GM12864 (cell line): Measurements from ENCODE around the gene CCDC183.
"Not testable (repeated sequence)": the region's sequence is repeated elsewhere in the genome, so short reads cannot be mapped to it uniquely, and the experiment has no call there.

Experiments used
- DNase-seq: peaks from one replicate; pipeline ENCODE4 v3.0.0-alpha.2; 2011; ENCODE audit warnings: low read depth
- H3K4me3 ChIP-seq: 2 replicates; pipeline ENCODE4 v1.5.1; 2011; ENCODE audit warnings: mild to moderate bottlenecking, low read depth, low read length, control low read depth
- CTCF ChIP-seq: IDR thresholded peaks from 2 replicates; pipeline ENCODE4 v1.5.1; 2011; ENCODE audit warnings: low read depth, mild to moderate bottlenecking, moderate library complexity, low read length, control low read depth, inconsistent platforms; ENCODE audit errors: missing control alignments

CCDC183 gene

GRCh38 chr9:136835162-136835931 is 39.2 kb downstream of the CCDC183 start:
- TF ChIP-seq CTCF: no peak
- no peak for DNase-seq
- H3K4me3 ChIP-seq: no peak overlapping the region

- H3K4me3 ChIP-seq: no peak overlapping the region
- no peak for TF ChIP-seq CTCF
- no peak for DNase-seq
Observed at GRCh38 chr9:136835932-136836904, 40.1 kb downstream of the CCDC183 start.

- no peak for TF ChIP-seq CTCF
- H3K4me3 ChIP-seq: no peak overlapping the region
- no peak for DNase-seq
Observed at GRCh38 chr9:136837146-136837855, 41.2 kb downstream of the CCDC183 start.

- not testable (repeated sequence) for H3K4me3 ChIP-seq, DNase-seq
Observed at GRCh38 chr9:136837856-136838277, 41.7 kb downstream of the CCDC183 start.

- no peak for DNase-seq
- TF ChIP-seq CTCF: no peak
- no peak overlapping the region for H3K4me3 ChIP-seq
Observed at GRCh38 chr9:136838314-136839228, 42.4 kb downstream of the CCDC183 start.

- DNase-seq: no peak
- no peak overlapping the region for H3K4me3 ChIP-seq
- TF ChIP-seq CTCF: no peak
Observed at GRCh38 chr9:136839229-136840139, 43.3 kb downstream of the CCDC183 start.
